ENCODE measurements around the gene POU3F3.

DNA sequence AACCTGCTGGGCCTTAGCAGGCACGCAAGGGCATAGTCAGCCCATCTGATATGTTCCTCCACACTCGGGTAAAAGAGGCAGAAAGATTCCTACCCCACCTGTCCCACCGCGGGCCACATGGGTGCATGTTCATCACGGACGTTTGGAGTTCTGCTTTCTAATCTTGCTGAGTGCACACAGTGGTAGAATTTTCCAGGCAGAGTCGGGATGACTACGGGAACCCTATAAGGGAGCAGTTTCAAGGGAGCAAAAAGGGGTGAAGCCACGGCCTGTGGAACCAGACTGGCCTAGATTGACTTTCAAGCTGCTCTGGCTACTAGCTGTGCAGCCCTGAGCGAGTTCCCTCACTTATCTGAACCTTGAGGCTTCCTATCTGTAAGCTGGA lies 36.8 kb downstream of the POU3F3 start:
- TF ChIP-seq, protein P1, sequence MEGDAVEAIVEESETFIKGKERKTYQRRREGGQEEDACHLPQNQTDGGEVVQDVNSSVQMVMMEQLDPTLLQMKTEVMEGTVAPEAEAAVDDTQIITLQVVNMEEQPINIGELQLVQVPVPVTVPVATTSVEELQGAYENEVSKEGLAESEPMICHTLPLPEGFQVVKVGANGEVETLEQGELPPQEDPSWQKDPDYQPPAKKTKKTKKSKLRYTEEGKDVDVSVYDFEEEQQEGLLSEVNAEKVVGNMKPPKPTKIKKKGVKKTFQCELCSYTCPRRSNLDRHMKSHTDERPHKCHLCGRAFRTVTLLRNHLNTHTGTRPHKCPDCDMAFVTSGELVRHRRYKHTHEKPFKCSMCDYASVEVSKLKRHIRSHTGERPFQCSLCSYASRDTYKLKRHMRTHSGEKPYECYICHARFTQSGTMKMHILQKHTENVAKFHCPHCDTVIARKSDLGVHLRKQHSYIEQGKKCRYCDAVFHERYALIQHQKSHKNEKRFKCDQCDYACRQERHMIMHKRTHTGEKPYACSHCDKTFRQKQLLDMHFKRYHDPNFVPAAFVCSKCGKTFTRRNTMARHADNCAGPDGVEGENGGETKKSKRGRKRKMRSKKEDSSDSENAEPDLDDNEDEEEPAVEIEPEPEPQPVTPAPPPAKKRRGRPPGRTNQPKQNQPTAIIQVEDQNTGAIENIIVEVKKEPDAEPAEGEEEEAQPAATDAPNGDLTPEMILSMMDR (IDR thresholded peaks at IDR 0.05; ENCODE audit: low read depth, low read length) = no peak
- TF ChIP-seq POLR2A (IDR thresholded peaks at IDR 0.05; ENCODE audit: extremely low read depth, insufficient read length) = no peak
- no peak for TF ChIP-seq MYC (IDR thresholded peaks at IDR 0.05; ENCODE audit: low read depth, low read length)
